ENCODE data around the gene ADAM8.

The ADAM8 gene

DNA sequence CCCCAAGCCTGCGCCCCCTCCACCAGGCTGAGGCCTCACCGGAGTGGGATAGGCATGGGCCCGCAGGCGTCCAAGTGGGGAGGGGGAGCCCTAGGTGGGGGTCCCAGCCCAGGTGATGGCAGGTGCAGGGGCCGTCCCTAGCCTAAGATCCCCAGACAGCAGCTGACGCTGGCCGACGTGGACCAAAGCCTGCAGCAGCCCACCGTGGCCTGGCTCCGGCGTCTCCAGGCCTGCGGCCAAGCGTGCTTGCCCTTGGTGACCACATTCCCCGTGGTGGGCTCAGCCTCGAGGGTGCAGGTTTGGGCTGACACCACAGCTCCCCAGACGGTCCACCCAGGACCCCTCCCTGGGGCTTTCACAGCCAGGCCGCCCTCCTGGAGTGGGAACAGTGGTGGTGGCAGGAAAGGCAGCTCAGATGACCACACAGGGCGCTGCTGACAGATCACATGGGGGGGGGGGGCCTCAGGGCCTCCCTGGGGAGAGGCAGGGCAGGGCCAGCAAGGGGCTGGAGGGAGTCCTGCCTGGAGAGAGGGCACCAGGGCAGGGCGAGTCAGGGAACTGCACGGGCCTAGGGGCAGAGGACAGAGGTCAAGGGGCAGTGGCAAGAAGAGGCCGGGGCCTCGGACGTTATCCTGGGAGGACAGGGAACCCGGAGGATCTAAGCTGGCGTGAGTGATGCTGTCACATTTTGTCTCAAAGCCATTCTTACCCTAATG, 767 bp upstream of the ADAM8 start:
- TF ChIP-seq SUZ12 (IDR thresholded peaks at IDR 0.05) (no peak), ZNF384 (IDR thresholded peaks at IDR 0.05) (no peak), LEF1 (IDR thresholded peaks at IDR 0.05; ENCODE audit: borderline replicate concordance) (no peak), TARDBP (IDR thresholded peaks at IDR 0.05) (no peak), NFRKB (IDR thresholded peaks at IDR 0.05) (no peak), CTBP1 (IDR thresholded peaks at IDR 0.05; ENCODE audit: borderline replicate concordance) (no peak)
- CTCF ChIA-PET: interaction anchor here (1.1 kb wide), 1 partner anchor 36 kb away, joined by 3 read pairs; no protein-coding TSS in a partner anchor
- POLR2A ChIA-PET: interaction anchor here (1.4 kb wide), 1 partner anchor 13 kb away, joined by 3 read pairs; no protein-coding TSS in a partner anchor
- no peak for DNase-seq (ENCODE audit: extremely low spot score)

DNA sequence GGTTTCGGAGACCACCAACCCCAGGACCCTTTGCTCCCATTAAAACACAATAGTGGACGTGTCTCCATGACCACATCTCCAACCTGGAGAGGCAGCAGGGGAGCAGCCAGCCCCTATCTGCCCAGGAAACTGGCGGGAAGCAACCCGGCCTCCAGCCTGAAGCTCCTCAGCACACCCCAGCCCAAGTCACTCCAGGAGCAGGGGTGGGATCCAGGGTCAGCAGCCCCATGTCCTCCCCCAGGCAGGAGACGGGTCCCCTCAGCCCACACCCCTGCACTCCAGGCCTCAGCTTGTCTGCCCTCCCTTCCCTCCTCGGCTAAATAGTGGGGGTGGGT, 601 bp downstream of the ADAM8 start:
- ChIA-PET POLR2A (no interaction called here), CTCF (no interaction called here)
- no peak for DNase-seq (ENCODE audit: extremely low spot score)
- TF ChIP-seq ELF4 (IDR thresholded peaks at IDR 0.05): no peak
- no peak for TF ChIP-seq FOXM1 (IDR thresholded peaks at IDR 0.05; ENCODE audit: borderline replicate concordance)
- no peak for TF ChIP-seq NFRKB (IDR thresholded peaks at IDR 0.05)
- no peak for TF ChIP-seq FOXA1 (IDR thresholded peaks at IDR 0.05)
- TF ChIP-seq TARDBP (IDR thresholded peaks at IDR 0.05): no peak
- TF ChIP-seq ZNF384 (IDR thresholded peaks at IDR 0.05): no peak
- TF ChIP-seq PKNOX1 (IDR thresholded peaks at IDR 0.05): no peak
- no peak for TF ChIP-seq CTBP1 (IDR thresholded peaks at IDR 0.05; ENCODE audit: borderline replicate concordance)
- TF ChIP-seq LEF1 (IDR thresholded peaks at IDR 0.05; ENCODE audit: borderline replicate concordance): no peak
- TF ChIP-seq L3MBTL2 (conservative IDR thresholded peaks at IDR 0.05): no peak
- no peak for TF ChIP-seq SUZ12 (IDR thresholded peaks at IDR 0.05)

DNA sequence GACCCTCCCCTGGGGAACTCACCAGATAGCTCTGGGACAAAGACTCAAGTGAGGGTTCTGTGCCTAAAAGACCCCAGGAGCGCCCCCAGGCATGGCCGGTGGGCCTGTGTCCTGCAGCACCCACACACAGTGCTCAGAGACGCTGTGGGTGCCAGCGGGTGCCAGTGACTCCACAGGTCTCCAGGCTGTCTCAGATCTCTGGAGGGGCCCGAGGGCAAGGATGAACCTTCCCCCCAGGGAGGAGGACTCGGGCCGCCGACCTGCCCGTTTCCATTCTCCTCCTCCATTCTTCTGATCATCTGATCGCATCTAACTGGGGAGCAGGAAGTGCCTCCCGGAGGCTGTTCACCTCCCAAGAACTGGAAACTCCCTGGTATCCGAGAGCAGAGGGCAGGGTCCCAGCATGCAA, 980 bp downstream of the ADAM8 start:
- DNase-seq (ENCODE audit: extremely low spot score): no peak
- no peak for TF ChIP-seq L3MBTL2 (conservative IDR thresholded peaks at IDR 0.05)
- TF ChIP-seq ZNF384 (IDR thresholded peaks at IDR 0.05): no peak
- no peak for TF ChIP-seq PKNOX1 (IDR thresholded peaks at IDR 0.05)
- no peak for TF ChIP-seq BHLHE40 (IDR thresholded peaks at IDR 0.05; ENCODE audit: borderline replicate concordance)
- TF ChIP-seq LEF1 (IDR thresholded peaks at IDR 0.05; ENCODE audit: borderline replicate concordance): no peak
- TF ChIP-seq TARDBP (IDR thresholded peaks at IDR 0.05): no peak
- TF ChIP-seq FOXK2 (IDR thresholded peaks at IDR 0.05): no peak
- TF ChIP-seq ARNT (IDR thresholded peaks at IDR 0.05): no peak
- TF ChIP-seq ELF4 (IDR thresholded peaks at IDR 0.05): no peak
- TF ChIP-seq NFRKB (IDR thresholded peaks at IDR 0.05): no peak
- TF ChIP-seq FOXM1 (IDR thresholded peaks at IDR 0.05; ENCODE audit: borderline replicate concordance): no peak
- TF ChIP-seq CTBP1 (IDR thresholded peaks at IDR 0.05; ENCODE audit: borderline replicate concordance): no peak
- TF ChIP-seq SUZ12 (IDR thresholded peaks at IDR 0.05): no peak
- no peak for TF ChIP-seq SP1 (IDR thresholded peaks at IDR 0.05)
- no peak for TF ChIP-seq FOXA1 (IDR thresholded peaks at IDR 0.05)
- ChIA-PET CTCF (no interaction called here), POLR2A (no interaction called here)

DNA sequence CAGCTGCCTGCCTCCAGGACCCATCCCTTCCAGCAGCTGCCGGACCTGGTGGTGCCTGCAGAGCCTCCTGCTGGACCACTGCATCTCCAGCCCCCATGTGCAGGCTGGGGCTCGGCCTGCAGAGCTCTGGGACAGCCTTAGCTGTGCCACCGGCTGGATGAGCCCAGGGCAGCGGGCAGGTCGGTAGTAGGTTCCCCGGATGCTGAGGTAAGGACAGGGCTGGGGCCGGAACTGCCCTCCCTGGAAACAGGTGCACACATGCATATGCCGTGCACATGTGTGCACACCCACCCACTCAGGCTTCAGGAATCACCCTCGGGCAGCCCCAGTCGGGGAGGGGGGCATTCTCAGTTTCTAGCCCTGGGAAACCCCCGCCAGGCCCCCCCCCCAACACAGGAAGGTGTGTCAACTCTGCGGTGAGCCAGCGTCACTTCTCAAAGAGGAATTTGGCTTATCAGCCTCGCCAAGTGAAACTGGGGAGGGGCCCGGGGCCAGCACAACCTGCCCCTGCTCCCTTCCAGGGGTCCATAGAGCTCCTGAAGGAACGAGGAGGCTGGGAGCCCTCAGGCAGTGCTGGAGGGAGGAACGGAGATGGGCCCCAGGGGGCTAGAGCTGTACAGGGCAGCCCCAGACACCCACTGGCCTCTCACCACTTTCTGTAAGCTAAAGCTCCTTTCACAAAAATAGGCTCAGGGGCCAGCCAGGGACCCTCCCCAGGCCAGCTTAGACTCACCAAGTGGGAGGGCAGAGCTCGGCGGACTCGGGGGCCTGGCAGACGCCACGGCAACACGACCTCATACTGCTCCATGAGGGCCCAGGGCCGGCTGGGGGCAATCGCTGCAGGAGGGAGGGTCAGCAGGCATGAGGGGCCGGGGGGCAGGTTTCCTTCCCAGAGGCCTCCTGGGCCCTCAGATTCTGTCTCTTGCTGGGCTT, 1.7 kb downstream of the ADAM8 start:
- POLR2A ChIA-PET: no interaction called here
- DNase-seq (ENCODE audit: extremely low spot score): no peak
- no peak for TF ChIP-seq NFRKB (IDR thresholded peaks at IDR 0.05)
- TF ChIP-seq FOXK2 (IDR thresholded peaks at IDR 0.05): no peak
- no peak for TF ChIP-seq HDGF (IDR thresholded peaks at IDR 0.05; ENCODE audit: borderline replicate concordance)
- TF ChIP-seq LEF1 (IDR thresholded peaks at IDR 0.05; ENCODE audit: borderline replicate concordance): no peak
- TF ChIP-seq SUZ12 (IDR thresholded peaks at IDR 0.05): no peak
- no peak for TF ChIP-seq CTBP1 (IDR thresholded peaks at IDR 0.05; ENCODE audit: borderline replicate concordance)
- no peak for TF ChIP-seq BHLHE40 (IDR thresholded peaks at IDR 0.05; ENCODE audit: borderline replicate concordance)
- no peak for TF ChIP-seq ZNF384 (IDR thresholded peaks at IDR 0.05)
- TF ChIP-seq ARNT (IDR thresholded peaks at IDR 0.05): no peak
- TF ChIP-seq ELF4 (IDR thresholded peaks at IDR 0.05): no peak
- TF ChIP-seq TARDBP (IDR thresholded peaks at IDR 0.05): no peak
- no peak for TF ChIP-seq FOXA1 (IDR thresholded peaks at IDR 0.05)
- CTCF ChIA-PET: no interaction called here

DNA sequence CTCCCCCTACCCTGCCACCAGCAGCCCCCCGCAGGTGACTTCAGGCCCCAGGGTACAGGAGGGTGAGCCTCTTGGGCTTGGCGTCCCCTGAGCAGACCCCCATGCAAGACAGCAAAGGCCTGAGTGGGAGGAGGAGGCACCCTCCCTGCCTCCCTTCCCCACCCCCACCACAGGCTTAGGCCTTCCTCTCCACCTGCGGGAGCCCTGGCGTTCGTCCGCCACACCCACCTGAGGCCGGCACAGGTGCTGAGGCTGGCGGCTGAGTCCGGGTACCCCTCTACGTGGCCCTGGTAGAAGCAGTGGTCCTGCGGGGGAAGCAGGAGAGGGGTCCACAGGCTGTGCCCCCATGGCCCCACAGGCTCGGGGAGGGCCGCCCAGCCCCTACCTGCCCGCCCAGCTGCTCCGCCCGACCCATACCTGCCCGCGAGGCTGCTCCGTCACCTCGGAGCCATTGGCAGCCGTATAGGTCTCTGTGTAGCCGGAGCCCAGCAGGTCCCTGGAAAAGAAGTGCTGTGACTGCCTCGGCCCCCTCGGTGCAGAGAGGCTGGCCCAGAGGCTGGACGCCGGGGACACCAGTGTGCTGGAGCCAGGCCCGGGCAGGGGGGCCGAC, 3.0 kb downstream of the ADAM8 start:
- ChIA-PET CTCF (no interaction called here), POLR2A (no interaction called here)
- DNase-seq (ENCODE audit: extremely low spot score): no peak
- no peak for TF ChIP-seq PKNOX1 (IDR thresholded peaks at IDR 0.05)
- no peak for TF ChIP-seq TARDBP (IDR thresholded peaks at IDR 0.05)
- TF ChIP-seq ARNT (IDR thresholded peaks at IDR 0.05): no peak
- TF ChIP-seq LEF1 (IDR thresholded peaks at IDR 0.05; ENCODE audit: borderline replicate concordance): no peak
- no peak for TF ChIP-seq ZNF384 (IDR thresholded peaks at IDR 0.05)
- TF ChIP-seq HDGF (IDR thresholded peaks at IDR 0.05; ENCODE audit: borderline replicate concordance): no peak
- no peak for TF ChIP-seq SUZ12 (IDR thresholded peaks at IDR 0.05)
- TF ChIP-seq L3MBTL2 (conservative IDR thresholded peaks at IDR 0.05): no peak
- no peak for TF ChIP-seq SP1 (IDR thresholded peaks at IDR 0.05)
- TF ChIP-seq CTBP1 (IDR thresholded peaks at IDR 0.05; ENCODE audit: borderline replicate concordance): no peak
- no peak for TF ChIP-seq FOXM1 (IDR thresholded peaks at IDR 0.05; ENCODE audit: borderline replicate concordance)
- no peak for TF ChIP-seq BHLHE40 (IDR thresholded peaks at IDR 0.05; ENCODE audit: borderline replicate concordance)
- no peak for TF ChIP-seq NFRKB (IDR thresholded peaks at IDR 0.05)
- no peak for TF ChIP-seq FOXK2 (IDR thresholded peaks at IDR 0.05)
- TF ChIP-seq ELF4 (IDR thresholded peaks at IDR 0.05): no peak
- TF ChIP-seq FOXA1 (IDR thresholded peaks at IDR 0.05): no peak
